MV-4-11 (cell line): ENCODE results near the gene MYO1E.

Source experiments
- DNase-seq: peaks from one replicate; lab custom pipeline; 2025; lab: John Stamatoyannopoulos, UW

Gene MYO1E

GRCh38 chr15:59262316-59262715 is 110.4 kb downstream of the MYO1E start:
- no peak for DNase-seq

- DNase-seq = no peak
Observed at GRCh38 chr15:59260090-59260489, 112.6 kb downstream of the MYO1E start.

DNA sequence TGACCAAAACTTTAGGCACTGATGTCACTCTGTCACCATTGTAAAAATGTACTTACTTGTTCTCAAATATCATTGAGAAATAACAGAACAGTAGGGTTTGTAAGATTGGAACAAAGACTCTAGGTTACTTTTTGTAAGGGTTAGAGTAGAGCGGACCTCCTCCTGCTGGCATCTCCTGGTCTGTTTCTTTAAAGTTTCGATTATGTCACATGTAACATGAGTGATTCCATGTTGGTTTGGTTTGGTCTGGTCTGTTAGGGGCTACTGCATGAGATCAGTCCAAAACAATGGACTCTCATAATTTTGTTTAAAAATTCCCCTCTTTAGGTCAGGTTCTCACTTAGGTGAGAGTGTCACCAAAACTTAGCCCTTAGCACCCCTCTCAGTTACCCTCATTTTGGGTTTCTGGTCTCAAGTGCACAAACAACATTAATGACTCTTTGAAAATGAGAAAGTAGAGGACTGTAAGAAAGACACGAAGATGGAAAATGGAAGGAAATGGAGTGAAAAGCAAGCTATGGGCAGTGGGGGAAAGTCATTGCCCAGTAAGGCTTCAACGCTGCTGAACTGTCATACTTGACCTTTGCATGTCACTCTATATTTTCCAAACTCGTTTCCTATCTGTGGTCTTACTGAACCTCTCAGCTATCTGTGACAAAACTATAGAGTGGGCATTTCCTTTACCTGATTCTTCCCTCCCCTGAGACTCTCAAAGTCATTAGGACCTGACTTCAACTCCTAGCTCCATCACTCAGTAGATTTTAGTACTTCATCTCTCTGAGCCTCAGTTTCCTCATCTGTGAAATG is 113.3 kb downstream of the MYO1E start:
- DNase-seq = no peak

GRCh38 chr15:59258317-59258716 is 114.4 kb downstream of the MYO1E start:
- no peak for DNase-seq

DNA sequence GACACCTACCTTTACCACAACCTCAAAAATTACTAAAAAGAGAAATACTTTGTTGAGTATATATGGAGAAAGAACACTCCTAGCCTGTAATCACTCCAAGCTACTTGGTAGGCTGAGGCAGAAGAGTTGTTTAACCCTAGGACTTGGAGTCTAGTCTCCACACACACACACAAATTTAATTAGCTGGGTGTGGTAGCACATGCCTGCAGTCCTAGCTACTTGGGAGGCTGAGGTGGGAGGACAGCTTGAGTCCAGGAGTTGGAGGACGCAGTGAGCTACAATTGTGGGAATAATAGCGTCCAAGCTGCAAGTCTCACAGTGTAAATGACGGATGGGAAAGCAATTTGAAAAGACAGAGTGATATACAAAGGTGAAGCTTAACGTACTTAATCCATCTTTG is 115.5 kb downstream of the MYO1E start:
- no peak for DNase-seq

DNA sequence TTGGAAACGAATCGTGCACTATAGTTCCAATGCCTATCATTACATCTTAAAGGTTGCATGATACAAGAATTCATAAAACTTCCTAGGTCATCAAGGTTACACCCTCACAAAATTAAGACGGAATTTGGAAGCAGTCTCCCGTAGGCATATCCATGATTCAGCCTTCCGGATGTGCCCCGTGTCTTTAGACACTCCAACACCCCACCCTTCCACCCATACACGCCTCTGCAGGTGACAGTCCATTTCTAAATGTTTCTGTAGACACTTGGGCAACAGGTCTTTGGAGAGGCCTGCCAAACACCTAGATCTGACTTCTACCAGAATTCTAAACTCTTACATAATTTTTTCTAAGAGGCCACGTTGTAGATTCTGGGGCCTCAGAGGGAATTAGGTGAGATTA is 116.2 kb downstream of the MYO1E start:
- DNase-seq = no peak

DNA sequence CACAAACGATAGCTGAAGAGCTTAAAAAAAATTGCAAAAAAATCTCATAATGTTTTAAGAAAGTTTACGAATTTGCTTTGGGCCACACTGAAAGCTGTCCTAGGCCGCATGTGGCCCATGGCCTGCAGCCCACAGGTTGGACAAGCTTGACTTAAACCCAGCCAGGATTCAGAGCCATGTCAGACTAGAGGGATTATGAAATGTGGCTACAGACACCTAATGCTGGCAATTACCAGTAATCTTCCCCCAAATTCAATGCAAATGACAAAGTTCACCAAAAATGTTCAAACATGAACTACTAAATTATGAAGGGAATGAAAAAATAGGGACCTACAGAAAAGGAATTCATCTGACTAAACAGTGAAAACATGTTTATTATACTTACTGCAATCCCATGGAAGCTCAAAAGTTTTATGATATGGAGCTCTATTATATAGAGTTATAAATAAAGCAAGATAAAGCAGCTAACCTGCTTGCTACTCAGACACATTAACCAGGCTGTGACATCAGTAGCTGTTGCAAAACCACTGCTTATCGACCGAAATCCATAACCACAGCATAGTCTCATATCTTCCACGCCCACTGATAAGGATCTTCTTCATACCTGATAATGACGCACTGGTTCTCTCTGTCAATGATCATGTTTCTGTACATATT is 116.9 kb downstream of the MYO1E start:
- peak; percentile 17 for DNase-seq

DNA sequence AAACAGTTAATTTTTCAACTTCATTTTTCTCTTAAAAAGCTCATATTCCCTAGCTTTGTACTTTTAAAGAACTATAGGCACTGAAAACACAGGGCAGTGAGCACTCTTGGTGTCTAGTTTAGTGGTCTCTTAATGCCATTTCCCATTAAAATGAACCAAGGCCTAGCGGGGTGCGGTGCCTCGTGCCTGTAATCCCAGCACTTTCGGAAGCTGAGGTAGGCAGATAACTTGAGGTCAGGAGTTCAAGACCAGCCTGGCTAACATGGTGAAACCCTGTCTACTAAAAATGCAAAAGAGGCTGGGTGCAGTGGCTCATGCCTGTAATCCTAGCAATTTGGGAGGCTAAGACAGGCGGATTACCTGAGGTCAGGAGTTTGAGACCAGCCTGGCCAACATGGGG is 120.5 kb downstream of the MYO1E start:
- DNase-seq = no peak

DNA sequence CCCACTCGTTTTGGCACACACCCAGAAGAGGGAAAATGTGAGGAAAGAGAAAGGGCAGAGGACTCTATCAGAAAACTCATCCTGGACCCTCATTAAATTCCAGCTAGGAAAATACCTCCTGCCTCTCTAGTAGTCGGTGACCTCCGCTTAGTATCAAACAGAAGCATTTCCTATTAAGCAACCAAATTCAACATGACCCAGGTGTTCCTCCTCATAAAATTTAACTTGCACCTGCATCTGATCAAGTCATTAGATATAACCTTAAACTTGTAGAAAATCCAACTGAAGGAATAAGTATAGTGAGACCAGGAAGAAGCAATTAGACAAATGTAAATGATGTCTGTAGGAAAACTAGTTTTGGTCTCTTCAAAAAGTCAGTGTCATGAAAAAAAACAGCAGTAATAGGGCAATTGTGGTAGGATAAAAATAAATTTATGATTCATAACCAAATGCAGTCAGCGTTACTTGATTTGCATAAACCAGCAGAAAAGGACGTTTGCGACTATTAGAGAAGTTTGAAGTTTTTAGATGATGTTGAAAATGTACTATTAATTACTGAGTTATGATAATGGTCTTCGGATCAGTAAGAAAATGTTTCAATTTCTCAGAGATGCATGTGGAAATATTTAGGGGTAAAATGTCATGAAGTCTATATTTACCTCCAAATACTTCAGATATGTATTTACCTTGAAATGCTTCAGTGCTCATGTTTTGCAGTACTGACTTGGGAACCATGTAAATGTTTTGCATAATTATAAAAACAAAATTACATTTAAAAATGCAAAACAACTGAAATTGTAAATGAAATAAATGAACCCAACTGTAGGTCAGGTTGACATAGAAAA is 121.4 kb downstream of the MYO1E start:
- peak; percentile 15 for DNase-seq

- DNase-seq = no peak
Observed at GRCh38 chr15:59250249-59250648, 122.4 kb downstream of the MYO1E start.

DNA sequence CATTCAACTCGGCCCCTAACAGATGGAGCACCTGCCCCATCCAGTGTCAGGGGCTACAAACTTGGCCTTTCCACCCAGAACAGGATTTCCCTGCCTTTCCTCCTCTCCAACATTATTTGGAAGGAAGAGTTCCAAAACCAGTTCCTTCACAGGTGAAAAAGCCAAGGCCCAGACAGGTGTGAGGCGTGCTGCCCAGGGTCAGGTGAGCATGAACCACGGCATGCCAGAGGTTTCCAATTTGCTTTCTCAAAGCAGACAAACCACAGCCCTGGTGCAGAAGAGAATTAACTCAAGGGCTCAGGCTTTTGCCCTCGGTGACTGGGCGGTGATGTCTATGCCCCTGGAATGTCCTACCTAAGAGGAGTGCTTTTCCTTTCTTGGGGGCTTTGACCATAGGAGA is 122.9 kb downstream of the MYO1E start:
- no peak for DNase-seq

DNA sequence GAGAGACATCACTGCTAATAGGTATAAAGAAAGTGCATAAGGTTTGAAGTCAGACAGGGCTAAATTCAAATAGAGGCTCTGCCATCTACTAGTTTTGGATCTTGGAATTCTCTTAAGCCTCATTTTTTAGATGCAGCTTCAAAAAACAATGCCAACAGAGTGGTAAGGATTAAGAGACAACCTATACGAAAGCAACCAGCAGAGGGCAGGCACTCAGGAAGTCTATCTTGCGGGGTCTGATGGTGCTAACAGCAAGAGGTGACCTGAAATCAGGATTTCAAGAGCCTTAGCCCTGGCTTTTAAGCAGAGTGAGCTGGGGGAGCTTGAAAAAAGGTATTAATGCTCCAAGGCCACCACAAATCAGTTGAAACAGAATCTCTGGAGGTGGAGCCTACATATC is 125.3 kb downstream of the MYO1E start:
- DNase-seq = peak; percentile 58

DNA sequence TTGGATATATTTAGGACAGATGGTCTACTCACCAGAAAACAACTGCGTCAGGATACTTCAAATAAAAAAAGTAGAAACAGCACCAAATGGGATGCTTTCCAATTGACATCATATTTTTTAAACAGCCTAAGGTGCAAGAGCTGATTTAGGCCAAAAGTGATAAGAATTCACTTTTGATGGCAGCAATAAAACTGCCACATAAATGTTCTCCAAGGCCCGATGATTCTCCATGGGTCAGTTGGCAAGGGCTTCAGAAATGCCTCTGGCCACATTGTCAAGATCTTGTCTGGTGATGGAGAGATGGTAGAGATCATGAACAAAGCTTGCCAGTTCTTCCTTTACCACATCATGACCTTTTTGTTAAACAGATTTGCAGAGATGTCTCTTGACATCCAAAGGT is 127.1 kb downstream of the MYO1E start:
- no peak for DNase-seq

GRCh38 chr15:59244337-59244736 is 128.3 kb downstream of the MYO1E start:
- no peak for DNase-seq

- no peak for DNase-seq
Observed at GRCh38 chr15:59243622-59244021, 129.0 kb downstream of the MYO1E start.

DNA sequence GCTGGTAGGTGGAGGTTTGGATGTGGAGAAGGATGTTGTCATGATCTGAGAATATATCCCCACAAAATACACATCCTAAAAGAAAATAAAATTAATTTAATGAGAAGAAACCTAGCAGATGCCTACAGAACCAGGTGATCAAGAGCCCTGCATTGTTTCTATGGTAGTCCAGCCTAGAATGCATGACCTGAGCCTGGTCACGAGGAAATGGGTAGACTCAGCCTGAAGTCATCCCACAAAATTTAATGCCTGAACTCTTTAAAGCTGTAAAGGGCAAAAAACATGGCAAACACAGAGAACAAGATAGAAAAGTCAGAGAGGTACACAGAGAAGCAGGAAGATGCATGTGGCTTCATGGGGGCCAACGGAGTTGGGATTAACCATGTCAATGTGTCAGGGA is 130.0 kb downstream of the MYO1E start:
- no peak for DNase-seq

DNA sequence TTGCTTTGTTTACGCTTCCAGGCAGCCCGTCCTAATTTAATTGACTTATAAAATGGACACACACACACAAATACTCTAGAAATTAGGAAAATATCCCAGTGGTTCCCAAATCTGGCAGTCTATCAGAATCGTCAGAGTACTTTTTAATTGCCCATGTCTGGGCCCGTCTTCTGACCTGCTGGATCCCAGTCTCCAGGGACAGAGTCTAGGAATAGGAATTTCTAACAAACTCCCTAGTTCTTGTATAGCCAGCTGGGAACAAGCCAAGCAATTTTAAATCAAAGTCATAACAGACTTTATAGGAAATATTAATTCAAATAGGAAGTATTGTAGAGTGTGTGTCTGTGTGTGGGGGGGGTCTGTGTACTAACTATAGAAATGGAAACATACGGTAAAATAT is 132.6 kb downstream of the MYO1E start:
- DNase-seq = no peak

GRCh38 chr15:59237924-59238331 is 134.7 kb downstream of the MYO1E start:
- peak; percentile 71 for DNase-seq

- peak; percentile 88 for DNase-seq
Observed at GRCh38 chr15:59237119-59237855, 135.4 kb downstream of the MYO1E start.

DNA sequence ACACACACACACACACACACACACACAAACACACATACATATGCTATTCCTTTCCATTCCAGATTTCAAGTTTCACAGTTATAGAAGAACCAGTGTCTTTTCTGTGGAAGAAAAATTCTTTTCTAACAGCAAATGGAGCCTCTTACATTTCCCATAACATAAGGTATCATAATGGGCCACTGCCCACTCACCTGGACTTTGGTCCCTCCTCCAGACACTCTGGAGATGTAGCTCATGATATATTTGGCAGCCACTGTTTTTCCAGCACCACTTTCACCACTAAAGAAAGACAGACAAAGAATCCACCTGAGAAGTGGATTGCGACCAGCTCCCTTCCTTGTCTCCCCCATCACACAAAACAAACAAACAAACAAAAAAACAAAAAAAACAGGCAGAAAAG is 136.3 kb downstream of the MYO1E start:
- DNase-seq = no peak

- DNase-seq = peak; percentile 76
Observed at GRCh38 chr15:59232476-59232875, 140.2 kb downstream of the MYO1E start.

DNA sequence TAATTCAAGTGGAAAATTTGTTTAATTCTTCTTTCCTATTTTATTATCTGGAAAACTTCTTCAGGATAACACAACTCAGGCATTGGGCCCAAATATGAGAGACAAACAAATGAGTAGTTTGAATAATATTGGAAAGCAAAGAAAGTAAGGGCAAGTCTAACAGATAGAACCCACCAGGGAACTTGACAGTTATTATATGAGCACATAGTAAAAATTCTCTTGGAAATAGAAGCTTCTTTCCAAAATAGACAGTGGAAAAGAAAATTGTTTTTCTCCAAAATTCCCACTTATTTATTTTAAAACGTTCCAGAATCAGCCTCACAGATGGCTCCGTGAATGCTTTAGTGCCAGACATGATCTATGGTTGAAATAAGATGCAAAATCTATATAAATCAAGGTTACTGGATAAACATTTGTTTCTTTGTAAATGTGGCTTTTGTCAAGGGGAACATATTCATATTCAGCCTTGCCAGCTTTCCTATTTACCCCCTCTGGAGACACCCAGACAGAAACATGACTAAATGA is 142.1 kb downstream of the MYO1E start:
- DNase-seq = no peak
